Measurements from ENCODE around the gene CYTH3.
A peak's percentile ranks its signal among the peaks of the same experiment; 100 is the strongest.
"Not testable (repeated sequence)": the region's sequence is repeated elsewhere in the genome, so short reads cannot be mapped to it uniquely, and the experiment has no call there.

CYTH3 gene

DNA sequence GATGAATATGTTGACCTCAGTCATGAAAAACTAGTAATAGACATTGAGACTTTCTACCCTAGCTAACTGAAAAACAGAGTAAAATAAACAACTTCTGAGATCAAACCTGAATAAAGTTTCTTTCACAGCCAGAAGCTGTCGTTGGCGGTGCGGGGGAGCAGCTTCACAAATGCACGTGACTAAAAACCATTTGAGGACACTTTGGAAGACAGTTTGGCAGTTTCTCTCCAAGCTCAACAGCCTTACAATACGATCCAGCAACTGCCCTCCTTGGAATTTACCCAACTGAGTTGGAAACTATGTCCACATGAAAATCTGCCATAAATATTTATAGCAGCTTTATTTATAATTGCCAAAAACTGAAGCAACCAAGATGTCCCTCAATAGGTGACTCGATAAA is 63.1 kb downstream of the CYTH3 start:
- Histone ChIP-seq H3K9me3 (ENCODE audit: control insufficient read depth in 2 of 2, low read length in 2 of 2) (no peaks in the 10 kb centered on the region), H3K27ac (ENCODE audit: low read length) (no peak overlapping the region), H3K27me3 (ENCODE audit: control insufficient read depth in 1 of 2, insufficient read depth in 2 of 2, low read length in 2 of 2) (no peaks in the 10 kb centered on the region), H3K4me1 (ENCODE audit: control insufficient read depth, insufficient read depth, low read length) (peaks cover 11% of the 10 kb centered on the region), H3K36me3 (ENCODE audit: control insufficient read depth in 2 of 2, insufficient read depth in 2 of 2, low read length in 2 of 2) (no peaks in the 10 kb centered on the region), H3K4me3 (ENCODE audit: low read length in 2 of 2) (peak overlapping the region in 1 of 2 donors; percentile 24), H3K9ac (ENCODE audit: low read length in 2 of 2) (no peak overlapping the region)

DNA sequence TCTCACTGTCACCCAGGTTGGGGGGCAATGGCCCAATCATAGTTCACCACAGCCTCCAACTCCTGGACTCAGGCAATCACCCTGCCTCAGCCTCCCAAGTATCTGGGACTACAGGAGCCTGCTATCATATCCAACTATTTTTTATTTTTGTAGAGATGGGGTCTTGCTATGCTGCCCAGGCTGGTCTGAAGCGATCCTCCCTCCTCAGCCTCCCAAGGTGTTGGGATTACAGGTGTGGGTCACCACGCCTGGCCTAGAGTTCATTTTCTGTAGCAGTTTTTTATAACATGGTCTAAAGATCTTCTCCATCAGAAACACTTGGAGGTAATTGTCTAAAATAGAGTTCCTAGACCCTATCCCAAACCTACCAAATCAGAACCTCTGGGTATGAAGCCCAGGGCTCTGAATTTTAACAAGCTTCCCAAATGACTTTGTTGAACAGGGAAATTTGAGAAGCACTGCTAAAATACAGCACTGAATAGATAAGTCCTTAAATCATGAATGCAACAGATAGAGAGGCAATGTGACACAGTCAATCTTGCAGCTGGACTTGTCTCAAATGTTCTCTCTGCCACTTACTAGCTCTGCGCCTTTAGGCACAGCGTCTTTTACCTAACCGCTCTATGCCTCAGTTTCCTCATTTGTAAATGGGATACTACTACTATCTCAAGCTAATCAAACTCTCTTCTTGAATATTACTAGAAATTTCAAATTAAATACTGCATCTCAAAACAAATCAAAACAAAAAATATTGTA is 63.7 kb downstream of the CYTH3 start:
- H3K36me3 ChIP-seq (ENCODE audit: control insufficient read depth in 2 of 2, insufficient read depth in 2 of 2, low read length in 2 of 2), result no peaks in the 10 kb centered on the region
- H3K4me3 ChIP-seq (ENCODE audit: low read length in 2 of 2), result no peak overlapping the region
- H3K27me3 ChIP-seq (ENCODE audit: control insufficient read depth in 1 of 2, insufficient read depth in 2 of 2, low read length in 2 of 2), result no peaks in the 10 kb centered on the region
- H3K9me3 ChIP-seq (ENCODE audit: control insufficient read depth in 2 of 2, low read length in 2 of 2), result no peaks in the 10 kb centered on the region
- peaks cover 11% of the 10 kb centered on the region for H3K4me1 ChIP-seq (ENCODE audit: control insufficient read depth, insufficient read depth, low read length)
- H3K27ac ChIP-seq (ENCODE audit: low read length), result no peak overlapping the region
- no peak overlapping the region for H3K9ac ChIP-seq (ENCODE audit: low read length in 2 of 2)

DNA sequence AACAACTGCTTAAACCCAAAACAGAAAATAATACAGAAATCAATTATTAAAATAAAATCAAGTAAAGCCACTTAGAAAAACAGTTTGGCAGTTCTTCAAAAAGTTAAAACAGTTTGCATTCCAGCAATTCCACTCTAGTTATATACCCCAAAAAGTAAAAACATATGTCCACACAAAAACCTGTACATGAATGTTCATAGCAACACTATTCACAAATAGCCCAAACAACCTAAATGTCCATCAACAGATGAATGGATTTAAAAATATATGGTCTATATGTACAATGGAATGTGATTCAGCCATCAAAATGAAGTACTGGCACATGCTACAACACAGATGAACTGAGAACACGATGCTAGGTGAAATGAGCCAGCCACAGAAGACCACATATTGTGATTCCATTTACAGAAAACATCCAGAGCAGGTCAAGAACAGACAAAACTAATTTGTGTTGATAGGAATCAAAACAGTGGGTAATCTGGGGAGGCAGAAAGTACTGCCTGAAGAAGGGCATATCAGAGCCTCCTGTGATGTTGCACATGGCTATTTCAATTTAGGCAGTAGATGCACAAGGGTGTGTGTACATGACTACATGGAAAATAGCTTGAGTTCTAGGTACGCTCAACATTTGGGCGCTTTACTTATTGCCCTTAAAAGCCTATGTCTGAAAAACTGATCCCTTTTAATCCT is 66.3 kb downstream of the CYTH3 start:
- no peaks in the 10 kb centered on the region for H3K36me3 ChIP-seq (ENCODE audit: control insufficient read depth in 2 of 2, insufficient read depth in 2 of 2, low read length in 2 of 2)
- H3K27me3 ChIP-seq (ENCODE audit: control insufficient read depth in 1 of 2, insufficient read depth in 2 of 2, low read length in 2 of 2), result no peaks in the 10 kb centered on the region
- H3K4me3 ChIP-seq (ENCODE audit: low read length in 2 of 2), result no peak overlapping the region
- H3K9me3 ChIP-seq (ENCODE audit: control insufficient read depth in 2 of 2, low read length in 2 of 2), result no peaks in the 10 kb centered on the region
- H3K4me1 ChIP-seq (ENCODE audit: control insufficient read depth, insufficient read depth, low read length), result peaks cover 11% of the 10 kb centered on the region
- H3K9ac ChIP-seq (ENCODE audit: low read length in 2 of 2), result no peak overlapping the region
- no peak overlapping the region for H3K27ac ChIP-seq (ENCODE audit: low read length)

DNA sequence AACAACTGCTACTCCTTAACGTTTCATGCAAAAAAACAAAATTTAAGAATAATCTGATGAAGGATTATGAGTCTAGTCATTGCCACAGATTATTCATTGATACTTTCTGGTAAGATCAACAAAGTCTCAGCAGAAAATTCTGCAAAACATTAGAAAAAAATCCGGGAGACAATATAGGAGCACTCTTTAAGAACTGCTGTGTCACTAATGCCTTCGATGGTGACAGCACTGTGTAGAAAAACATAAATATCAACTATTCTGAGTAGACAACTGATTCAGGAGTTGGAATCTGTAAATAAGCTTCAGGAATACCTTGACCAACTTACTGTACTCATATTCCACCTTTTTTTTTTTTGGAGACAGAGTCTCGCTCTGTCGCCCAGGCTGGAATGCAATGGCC is 69.0 kb downstream of the CYTH3 start:
- no peak overlapping the region for H3K9ac ChIP-seq (ENCODE audit: low read length in 2 of 2)
- H3K4me1 ChIP-seq (ENCODE audit: control insufficient read depth, insufficient read depth, low read length), result peaks cover 3% of the 10 kb centered on the region

DNA sequence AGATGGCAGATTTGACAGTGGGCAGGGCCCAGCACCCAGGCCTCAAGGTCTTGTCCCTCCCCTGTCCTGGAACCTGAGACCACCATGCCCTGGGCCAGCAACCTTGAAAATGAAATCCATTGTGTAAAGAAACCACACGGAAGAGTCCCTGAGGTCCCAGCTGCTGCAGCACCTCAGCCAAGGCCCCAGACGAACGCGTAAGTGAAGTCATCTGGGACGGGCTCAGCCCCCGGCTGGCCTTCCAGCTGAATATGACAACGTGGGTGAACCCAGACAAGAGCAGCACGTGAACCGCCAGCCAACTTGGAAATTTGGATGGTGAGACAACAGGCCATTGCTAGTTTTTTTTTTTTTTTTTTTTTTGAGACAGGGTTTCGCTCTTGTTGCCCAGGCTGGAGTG is 70.3 kb downstream of the CYTH3 start:
- peaks cover 3% of the 10 kb centered on the region for H3K4me1 ChIP-seq (ENCODE audit: control insufficient read depth, insufficient read depth, low read length)
- no peaks in the 10 kb centered on the region for H3K27me3 ChIP-seq (ENCODE audit: control insufficient read depth in 1 of 2, insufficient read depth in 2 of 2, low read length in 2 of 2)
- H3K9me3 ChIP-seq (ENCODE audit: control insufficient read depth in 2 of 2, low read length in 2 of 2), result no peaks in the 10 kb centered on the region
- no peak overlapping the region for H3K9ac ChIP-seq (ENCODE audit: low read length in 2 of 2)
- H3K36me3 ChIP-seq (ENCODE audit: control insufficient read depth in 2 of 2, insufficient read depth in 2 of 2, low read length in 2 of 2), result no peaks in the 10 kb centered on the region
- no peak overlapping the region for H3K4me3 ChIP-seq (ENCODE audit: low read length in 2 of 2)
- H3K27ac ChIP-seq (ENCODE audit: low read length), result no peak overlapping the region

More for the DNA sequence above, 69.0 kb downstream of the CYTH3 start:
- no peaks in the 10 kb centered on the region for H3K27me3 ChIP-seq (ENCODE audit: control insufficient read depth in 1 of 2, insufficient read depth in 2 of 2, low read length in 2 of 2)
- H3K4me3 ChIP-seq (ENCODE audit: low read length in 2 of 2), result no peak overlapping the region
- no peak overlapping the region for H3K27ac ChIP-seq (ENCODE audit: low read length)
- no peaks in the 10 kb centered on the region for H3K9me3 ChIP-seq (ENCODE audit: control insufficient read depth in 2 of 2, low read length in 2 of 2)
- no peaks in the 10 kb centered on the region for H3K36me3 ChIP-seq (ENCODE audit: control insufficient read depth in 2 of 2, insufficient read depth in 2 of 2, low read length in 2 of 2)

DNA sequence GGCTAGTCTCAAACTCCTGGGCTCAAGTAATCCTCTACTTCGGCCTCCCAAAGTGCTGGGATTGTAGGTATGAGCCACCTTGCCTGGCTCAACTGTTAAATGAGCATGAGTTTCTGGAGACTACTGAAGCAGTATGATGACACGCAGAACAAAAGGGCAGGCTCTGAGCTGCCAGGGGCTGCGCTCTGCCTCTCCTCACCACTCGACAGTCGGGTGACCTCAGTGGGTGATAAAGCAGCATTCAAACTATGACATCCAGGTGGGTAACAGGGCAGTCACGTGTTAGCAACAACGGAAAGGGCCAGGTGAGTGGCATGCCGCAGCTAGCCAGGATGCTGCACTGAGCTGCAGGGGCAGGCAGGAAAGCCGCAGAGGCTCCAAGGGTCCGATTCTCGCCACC is 71.5 kb downstream of the CYTH3 start:
- Histone ChIP-seq H3K4me3 (ENCODE audit: low read length in 2 of 2) (no peak overlapping the region), H3K9me3 (ENCODE audit: control insufficient read depth in 2 of 2, low read length in 2 of 2) (no peaks in the 10 kb centered on the region), H3K9ac (ENCODE audit: low read length in 2 of 2) (no peak overlapping the region), H3K27me3 (ENCODE audit: control insufficient read depth in 1 of 2, insufficient read depth in 2 of 2, low read length in 2 of 2) (no peaks in the 10 kb centered on the region), H3K4me1 (ENCODE audit: control insufficient read depth, insufficient read depth, low read length) (peaks cover 3% of the 10 kb centered on the region), H3K36me3 (ENCODE audit: control insufficient read depth in 2 of 2, insufficient read depth in 2 of 2, low read length in 2 of 2) (no peaks in the 10 kb centered on the region), H3K27ac (ENCODE audit: low read length) (no peak overlapping the region)

DNA sequence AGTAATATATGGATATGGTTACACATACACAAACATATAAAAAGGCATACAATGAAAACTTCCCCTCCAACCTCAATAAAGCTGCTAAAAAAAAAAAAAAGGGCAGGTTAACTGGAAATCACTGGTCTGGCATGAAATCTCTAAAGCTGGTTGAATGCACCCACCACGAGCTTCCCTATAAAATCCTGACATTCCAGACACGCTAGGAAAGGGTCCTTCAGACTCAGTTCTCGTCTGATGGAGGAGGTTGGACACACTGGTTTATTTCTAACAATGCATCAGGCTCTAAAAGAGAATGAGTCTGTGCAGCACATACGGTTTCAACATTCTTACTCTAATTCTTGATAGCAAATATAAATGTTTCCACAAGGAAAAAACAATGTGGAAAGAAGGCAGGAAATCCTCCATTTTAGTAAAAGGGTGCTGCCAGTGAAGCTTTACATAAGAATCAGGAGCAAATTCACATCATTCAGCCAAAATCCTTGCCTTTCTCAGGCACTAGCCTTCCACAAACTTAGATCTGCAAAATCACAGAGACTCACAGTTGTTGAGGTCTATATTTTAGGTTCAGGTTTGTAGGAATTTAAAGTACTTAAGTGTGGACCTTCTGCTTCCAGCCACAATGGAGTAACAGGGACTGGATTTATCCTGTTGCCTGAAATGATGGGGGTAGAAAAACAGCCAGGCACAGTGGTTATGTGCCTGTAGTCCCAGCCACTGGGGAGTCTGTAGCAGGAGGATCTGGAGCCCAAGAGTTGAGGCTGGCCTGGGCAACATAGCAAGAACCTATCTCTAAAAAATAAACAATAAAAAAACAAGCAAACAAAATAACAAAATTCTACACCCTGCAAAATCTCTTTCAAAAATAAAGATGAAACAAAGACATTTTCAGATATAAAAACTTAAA is 73.5 kb downstream of the CYTH3 start:
- Histone ChIP-seq H3K4me3 (ENCODE audit: low read length in 2 of 2) (no peak overlapping the region), H3K36me3 (ENCODE audit: control insufficient read depth in 2 of 2, insufficient read depth in 2 of 2, low read length in 2 of 2) (no peaks in the 10 kb centered on the region), H3K9me3 (ENCODE audit: control insufficient read depth in 2 of 2, low read length in 2 of 2) (no peaks in the 10 kb centered on the region), H3K27me3 (ENCODE audit: control insufficient read depth in 1 of 2, insufficient read depth in 2 of 2, low read length in 2 of 2) (no peaks in the 10 kb centered on the region), H3K9ac (ENCODE audit: low read length in 2 of 2) (no peak overlapping the region), H3K4me1 (ENCODE audit: control insufficient read depth, insufficient read depth, low read length) (no peaks in the 10 kb centered on the region), H3K27ac (ENCODE audit: low read length) (no peak overlapping the region)

DNA sequence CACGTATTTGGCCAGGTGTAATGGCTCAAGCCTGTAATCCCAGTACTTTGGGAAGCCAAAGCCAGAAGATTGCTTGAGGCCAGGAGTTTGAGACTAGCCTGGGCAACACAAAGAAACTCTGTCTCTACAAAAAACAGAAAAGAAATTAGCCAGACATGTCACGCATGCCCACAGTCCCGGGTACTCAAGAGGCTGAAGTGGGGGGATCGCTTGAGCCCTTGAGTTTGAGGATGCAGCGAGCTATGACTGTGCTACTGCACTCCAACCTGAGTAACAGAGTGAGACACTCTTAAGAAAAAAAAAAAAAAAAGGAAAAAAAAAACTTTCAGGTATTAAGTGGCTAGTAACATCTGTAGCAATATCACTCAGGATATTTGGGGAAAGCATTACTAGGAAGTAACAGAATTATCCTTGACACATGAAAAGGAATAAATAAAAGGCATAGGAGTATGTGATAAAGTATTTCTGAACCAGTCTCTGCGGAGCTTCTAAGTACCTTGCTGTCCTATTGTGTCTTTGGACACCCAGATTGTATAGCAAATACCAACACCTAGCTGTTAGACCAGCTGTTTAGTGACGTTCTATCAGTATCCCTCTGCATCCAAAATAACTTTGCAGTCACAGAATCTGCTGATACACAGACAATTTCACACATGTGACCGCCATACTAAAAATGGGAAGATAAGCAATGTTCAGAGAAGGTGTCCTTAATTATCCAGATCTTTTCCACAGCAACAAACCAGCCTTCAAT is 74.4 kb downstream of the CYTH3 start:
- H3K36me3 ChIP-seq (ENCODE audit: control insufficient read depth in 2 of 2, insufficient read depth in 2 of 2, low read length in 2 of 2), result no peaks in the 10 kb centered on the region
- no peaks in the 10 kb centered on the region for H3K27me3 ChIP-seq (ENCODE audit: control insufficient read depth in 1 of 2, insufficient read depth in 2 of 2, low read length in 2 of 2)
- H3K9ac ChIP-seq (ENCODE audit: low read length in 2 of 2), result no peak overlapping the region
- no peaks in the 10 kb centered on the region for H3K4me1 ChIP-seq (ENCODE audit: control insufficient read depth, insufficient read depth, low read length)
- no peak overlapping the region for H3K27ac ChIP-seq (ENCODE audit: low read length)
- no peak overlapping the region for H3K4me3 ChIP-seq (ENCODE audit: low read length in 2 of 2)
- H3K9me3 ChIP-seq (ENCODE audit: control insufficient read depth in 2 of 2, low read length in 2 of 2), result no peaks in the 10 kb centered on the region

DNA sequence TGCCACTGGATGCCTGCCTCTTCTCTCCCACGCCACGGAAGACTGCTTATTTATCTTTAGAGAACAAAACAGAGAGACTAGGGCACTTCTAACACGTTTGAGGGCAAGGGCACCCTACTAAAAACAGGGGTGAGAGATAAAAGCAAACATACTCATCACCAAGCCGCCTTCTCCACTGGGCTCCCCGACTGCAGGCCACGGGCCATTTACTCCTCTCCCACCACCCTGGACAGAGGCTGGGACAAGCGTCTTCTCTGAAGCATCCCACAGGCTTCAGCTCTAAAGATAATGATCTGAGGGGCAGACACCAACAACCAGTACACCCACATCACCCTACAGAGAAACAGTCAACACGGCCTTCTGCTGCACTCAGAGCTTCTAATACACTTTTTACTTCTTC is 78.7 kb downstream of the CYTH3 start:
- Histone ChIP-seq H3K9me3 (ENCODE audit: control insufficient read depth in 2 of 2, low read length in 2 of 2) (no peaks in the 10 kb centered on the region), H3K27me3 (ENCODE audit: control insufficient read depth in 1 of 2, insufficient read depth in 2 of 2, low read length in 2 of 2) (no peaks in the 10 kb centered on the region), H3K36me3 (ENCODE audit: control insufficient read depth in 2 of 2, insufficient read depth in 2 of 2, low read length in 2 of 2) (peaks cover 0 to 7% of the 10 kb centered on the region in 2 donors), H3K9ac (ENCODE audit: low read length in 2 of 2) (no peak overlapping the region), H3K27ac (ENCODE audit: low read length) (no peak overlapping the region), H3K4me1 (ENCODE audit: control insufficient read depth, insufficient read depth, low read length) (no peaks in the 10 kb centered on the region), H3K4me3 (ENCODE audit: low read length in 2 of 2) (no peak overlapping the region)

DNA sequence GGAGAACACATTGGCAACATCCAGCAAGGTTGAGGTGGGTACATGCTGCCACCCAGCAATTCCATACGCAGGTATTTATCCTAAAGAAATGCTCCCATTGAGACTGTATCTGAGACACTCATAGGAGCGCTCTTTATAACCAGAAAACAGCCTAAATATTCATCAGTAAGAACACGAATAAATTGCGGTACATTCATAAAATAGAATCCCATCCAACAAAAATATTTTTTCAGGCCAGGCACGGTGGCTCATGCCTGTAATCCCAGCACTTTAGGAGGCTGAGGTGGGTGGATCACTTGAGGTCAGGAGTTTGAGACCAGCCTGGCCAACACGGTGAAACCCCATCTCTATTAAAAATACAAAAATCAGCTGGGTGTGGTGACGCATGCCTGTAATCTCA is 81.9 kb downstream of the CYTH3 start:
- not testable (repeated sequence) for H3K9ac ChIP-seq (ENCODE audit: low read length in 2 of 2); H3K9me3 ChIP-seq (ENCODE audit: control insufficient read depth in 2 of 2, low read length in 2 of 2); H3K27ac ChIP-seq (ENCODE audit: low read length); H3K27me3 ChIP-seq (ENCODE audit: control insufficient read depth in 1 of 2, insufficient read depth in 2 of 2, low read length in 2 of 2); H3K4me3 ChIP-seq (ENCODE audit: low read length in 2 of 2); H3K4me1 ChIP-seq (ENCODE audit: control insufficient read depth, insufficient read depth, low read length)
- H3K36me3 ChIP-seq (ENCODE audit: control insufficient read depth in 2 of 2, insufficient read depth in 2 of 2, low read length in 2 of 2), result peaks cover 18 to 19% of the 10 kb centered on the region in 2 donors

Data from stomach smooth muscle (tissue), 2 donors.